HS-5 (cell line): ENCODE measurements around the gene GRB7.
A peak's percentile ranks its signal among the peaks of the same experiment; 100 is the strongest.
"Not testable (repeated sequence)": the region's sequence is repeated elsewhere in the genome, so short reads cannot be mapped to it uniquely, and the experiment has no call there.

Source experiments
- DNase-seq: peaks from one replicate; pipeline ENCODE4 v3.0.0-alpha.2; 2012; ENCODE audit warnings: low read depth

GRB7 gene

DNA sequence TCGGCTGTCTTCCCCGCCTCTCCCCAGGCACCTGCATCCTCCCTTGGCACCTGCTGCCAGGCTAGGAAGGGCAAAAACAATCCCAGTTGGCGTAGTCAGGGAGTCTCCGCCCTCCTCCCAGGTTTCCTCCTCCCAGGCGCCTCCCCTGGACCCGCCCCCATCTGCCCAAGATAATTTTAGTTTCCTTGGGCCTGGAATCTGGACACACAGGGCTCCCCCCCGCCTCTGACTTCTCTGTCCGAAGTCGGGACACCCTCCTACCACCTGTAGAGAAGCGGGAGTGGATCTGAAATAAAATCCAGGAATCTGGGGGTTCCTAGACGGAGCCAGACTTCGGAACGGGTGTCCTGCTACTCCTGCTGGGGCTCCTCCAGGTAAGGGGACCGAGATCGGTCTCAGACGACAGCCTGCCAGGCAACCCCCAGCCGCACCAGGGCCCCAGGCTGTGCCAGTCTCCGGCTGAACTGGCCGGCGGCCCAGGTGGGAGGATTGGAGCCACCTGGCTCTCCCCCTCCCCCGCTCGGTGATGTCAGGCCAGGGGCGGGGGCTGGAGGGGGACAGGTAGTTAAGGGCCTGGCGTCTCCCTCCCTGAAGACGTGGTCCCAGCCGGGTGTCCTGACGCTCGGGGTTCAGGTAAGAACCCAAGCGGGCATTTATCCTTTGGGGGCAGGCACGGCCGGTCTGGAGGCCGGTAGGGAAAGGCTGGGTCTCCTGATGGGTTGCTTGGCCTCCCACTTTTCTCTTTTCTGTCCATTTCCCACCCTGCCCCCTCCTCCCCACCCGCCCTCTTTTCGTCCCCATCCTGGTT lies at the start of gene GRB7:
TSS of gene GRB7 (plus strand) at position 179 of the 808 bp plus-strand sequence. CDS start 4,364 bp downstream, outside the sequence.
- no peak for DNase-seq

DNA sequence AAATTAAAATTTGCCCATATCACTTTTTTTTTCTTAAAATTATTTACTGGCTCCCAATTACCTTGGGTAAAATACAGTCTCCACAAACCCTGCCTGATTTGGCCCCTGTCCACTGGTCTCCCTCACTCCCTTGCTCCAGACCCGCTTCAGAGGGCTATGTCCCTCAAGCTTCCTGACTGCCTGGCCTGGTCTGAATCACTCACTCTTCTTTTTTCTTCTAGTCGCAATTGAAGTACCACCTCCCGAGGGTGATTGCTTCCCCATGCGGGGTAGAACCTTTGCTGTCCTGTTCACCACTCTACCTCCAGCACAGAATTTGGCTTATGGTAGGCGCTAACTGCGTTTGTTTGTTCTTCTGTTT lies 49.3 kb upstream of the GRB7 start:
- no peak for DNase-seq

DNA sequence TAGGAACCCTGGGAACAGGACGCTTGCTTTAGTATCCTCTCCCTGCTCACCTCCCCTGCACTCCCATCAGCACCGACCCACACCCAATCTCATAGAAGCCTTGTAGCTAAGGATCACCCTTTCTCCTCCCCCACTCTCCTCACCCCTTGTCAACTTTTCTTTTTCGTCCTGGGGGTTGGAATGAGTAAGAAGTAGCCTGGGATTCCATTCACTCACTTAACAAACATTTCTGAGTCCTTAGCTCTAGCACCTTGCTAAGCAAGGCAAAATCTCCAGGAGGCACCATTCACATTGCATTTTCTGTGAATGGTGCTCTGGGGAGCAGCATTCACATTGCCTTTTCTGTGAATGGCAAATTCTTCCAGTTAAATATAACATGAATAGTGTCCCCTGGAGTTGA lies 48.8 kb upstream of the GRB7 start:
- no peak for DNase-seq

DNA sequence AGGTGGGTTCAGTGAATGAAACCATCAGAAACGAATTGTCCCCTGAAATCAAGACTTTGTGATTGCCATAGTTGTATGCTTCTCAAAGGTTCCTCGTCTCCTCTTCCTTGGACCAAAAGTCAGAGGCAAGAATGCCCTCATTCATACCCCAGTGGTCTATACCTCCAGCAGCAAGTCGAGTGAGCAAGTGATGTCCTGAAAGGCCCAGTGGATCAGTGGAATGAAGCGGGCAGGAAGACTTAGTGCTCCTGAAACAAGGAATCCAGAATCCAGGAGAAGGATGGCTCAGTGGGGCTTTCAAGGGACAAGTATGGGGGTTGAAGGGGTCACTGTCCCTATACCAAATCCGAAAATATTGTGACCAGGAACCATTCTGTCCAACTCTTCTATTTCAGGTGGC lies 43.1 kb upstream of the GRB7 start:
- DNase-seq, result no peak

DNA sequence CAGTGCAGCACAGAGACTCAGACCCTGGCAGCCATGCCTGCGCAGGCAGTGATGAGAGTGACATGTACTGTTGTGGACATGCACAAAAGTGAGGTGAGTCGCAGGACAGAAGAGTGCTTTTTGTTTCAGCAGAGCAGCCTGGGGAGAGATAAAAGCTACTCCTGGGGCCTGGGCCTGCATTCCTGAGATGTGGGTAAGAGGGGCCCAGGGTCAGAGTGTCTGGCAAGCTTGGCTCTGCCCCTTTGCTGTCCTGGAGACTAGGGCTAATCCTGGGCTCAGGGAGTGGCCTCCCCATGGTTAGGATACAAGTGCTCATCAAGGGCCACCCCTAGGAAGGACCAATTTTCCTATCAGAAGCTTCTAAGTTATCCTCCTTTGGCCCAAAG lies 42.7 kb upstream of the GRB7 start:
- DNase-seq, result no peak

DNA sequence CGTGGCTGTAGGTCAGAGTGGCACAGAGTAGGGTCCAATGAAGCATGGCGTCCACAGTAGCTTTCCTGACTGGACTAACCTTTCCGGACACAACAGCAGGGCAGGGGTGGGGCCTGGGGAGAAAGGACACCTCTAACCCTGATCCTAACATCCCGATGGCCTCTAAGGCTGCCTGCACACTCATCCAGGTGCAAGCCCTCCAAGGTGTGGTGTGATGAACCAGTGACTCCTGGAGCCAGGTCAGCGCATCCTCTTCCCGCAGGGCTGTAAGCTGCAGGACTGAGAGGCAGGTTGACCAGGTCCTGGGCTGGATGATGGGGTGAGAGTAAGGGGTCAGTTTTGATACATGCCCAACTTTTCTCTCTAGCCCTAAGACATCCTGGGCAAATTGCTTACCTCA lies 41.0 kb upstream of the GRB7 start:
- DNase-seq, result no peak

DNA sequence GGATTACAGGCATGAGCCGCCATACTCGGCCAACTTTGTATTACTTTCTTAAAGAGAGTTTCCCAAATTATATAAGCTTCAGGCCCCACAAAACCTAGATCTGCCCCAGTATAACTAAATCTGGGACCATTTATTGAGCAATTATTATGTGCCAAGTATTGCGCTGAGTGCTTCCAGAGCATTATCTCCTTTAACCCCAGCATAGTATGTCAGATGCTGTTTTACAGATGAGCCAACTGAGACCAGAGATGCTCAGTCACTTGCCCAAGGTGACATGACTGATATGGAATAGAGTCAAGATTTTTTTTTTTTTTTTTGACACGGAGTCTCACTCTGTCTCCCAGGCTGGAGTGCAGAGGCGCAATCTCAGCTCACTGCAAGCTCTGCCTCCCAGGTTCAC lies 39.8 kb upstream of the GRB7 start:
- no peak for DNase-seq

DNA sequence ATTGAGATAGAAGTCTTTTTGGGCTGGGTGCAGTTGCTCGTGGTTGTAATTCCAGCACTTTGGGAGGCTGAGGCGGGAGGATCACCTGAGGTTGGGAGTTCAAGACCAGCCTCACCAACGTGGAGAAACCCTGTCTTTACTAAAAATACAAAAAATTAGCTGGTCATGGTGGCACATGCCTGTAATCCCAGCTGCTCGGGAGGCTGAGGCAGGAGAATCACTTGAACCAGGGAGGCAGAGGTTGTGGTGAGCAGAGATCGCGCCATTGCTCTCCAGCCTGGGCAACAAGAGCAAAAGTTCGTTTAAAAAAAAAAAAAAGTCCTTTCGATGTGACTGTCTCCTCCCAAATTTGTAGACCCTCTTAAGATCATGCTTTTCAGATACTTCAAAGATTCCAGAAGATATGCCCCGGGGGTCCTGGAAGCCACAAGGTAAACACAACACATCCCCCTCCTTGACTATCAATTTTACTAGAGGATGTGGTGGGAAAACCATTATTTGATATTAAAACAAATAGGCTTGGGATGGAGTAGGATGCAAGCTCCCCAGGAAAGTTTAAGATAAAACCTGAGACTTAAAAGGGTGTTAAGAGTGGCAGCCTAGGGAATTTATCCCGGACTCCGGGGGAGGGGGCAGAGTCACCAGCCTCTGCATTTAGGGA lies 38.5 kb upstream of the GRB7 start:
- DNase-seq, result not testable (repeated sequence)

DNA sequence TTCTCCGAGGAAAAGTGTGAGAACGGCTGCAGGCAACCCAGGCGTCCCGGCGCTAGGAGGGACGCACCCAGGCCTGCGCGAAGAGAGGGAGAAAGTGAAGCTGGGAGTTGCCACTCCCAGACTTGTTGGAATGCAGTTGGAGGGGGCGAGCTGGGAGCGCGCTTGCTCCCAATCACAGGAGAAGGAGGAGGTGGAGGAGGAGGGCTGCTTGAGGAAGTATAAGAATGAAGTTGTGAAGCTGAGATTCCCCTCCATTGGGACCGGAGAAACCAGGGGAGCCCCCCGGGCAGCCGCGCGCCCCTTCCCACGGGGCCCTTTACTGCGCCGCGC lies 38.0 kb upstream of the GRB7 start, which contains the start of gene ERBB2:
TSS of gene ERBB2 (plus strand) at position 247 of the 330 bp plus-strand sequence. CDS start 175 bp downstream, outside the sequence.
- peak; percentile 28 for DNase-seq

DNA sequence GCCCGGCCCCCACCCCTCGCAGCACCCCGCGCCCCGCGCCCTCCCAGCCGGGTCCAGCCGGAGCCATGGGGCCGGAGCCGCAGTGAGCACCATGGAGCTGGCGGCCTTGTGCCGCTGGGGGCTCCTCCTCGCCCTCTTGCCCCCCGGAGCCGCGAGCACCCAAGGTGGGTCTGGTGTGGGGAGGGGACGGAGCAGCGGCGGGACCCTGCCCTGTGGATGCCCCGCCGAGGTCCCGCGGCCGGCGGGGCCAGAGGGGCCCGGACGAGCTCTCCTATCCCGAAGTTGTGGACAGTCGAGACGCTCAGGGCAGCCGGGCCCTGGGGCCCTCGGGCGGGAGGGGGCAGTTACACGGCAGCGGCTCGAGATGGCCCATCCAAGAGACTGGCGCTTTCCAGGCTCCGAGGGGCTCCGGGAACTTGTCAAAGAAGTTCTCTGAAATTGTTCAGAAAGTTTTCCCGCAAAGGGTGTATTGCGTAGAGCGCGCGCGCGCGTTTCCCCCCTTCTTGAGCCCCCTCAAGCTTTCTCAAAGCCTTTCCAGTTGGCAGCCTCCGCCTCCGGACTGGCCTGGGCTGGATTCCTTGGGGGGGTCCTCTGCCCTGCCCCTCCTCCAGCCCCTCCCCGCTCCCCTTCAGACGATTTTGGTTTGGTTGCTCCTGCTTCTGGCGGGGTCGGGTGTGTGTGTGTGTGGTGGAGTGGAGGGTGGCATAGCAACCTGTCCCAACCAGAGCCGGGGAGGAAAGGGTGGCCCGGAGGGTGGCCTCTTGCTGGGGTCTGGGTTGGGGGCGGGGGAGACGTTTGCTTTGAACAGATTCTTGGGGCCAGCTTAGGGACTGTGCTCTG lies 37.4 kb upstream of the GRB7 start:
- no peak for DNase-seq

DNA sequence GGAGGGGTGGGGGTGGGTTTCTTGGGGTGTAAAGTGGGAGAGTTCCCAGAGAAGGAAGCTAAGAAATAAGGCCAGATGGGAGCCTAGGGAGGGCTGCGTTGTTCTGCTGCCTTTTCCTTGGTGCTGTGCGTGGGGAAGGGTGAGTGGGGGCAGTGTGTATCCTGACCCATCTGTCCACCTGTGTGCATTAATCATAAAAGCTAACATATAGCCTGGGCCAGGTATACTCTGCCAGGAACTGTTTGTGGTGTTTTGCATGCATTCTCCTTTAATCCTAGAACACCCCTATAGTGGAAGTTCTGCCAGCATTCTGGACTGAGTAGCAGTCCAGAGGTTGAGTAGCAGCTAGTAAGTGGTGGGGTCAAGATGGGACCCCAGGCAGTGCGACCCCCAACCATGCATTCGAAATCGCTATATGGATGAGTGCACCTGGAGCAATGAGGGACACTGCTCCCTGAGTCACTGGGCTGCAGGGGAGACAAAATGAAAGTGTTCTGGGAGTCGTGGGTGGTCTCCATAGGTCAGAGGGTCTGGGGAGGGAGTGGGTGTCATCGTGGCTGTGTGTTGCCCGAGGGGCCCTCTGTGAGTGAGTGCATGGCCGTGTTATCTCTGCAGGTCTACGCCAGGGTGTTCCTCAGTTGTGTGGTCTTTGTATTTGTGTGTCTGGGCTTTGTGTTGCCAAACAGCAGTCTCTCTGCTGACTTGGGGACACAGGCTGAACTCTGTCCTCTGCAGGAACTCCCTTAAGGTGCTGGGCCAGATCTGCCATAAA lies 36.5 kb upstream of the GRB7 start:
- DNase-seq, result no peak

DNA sequence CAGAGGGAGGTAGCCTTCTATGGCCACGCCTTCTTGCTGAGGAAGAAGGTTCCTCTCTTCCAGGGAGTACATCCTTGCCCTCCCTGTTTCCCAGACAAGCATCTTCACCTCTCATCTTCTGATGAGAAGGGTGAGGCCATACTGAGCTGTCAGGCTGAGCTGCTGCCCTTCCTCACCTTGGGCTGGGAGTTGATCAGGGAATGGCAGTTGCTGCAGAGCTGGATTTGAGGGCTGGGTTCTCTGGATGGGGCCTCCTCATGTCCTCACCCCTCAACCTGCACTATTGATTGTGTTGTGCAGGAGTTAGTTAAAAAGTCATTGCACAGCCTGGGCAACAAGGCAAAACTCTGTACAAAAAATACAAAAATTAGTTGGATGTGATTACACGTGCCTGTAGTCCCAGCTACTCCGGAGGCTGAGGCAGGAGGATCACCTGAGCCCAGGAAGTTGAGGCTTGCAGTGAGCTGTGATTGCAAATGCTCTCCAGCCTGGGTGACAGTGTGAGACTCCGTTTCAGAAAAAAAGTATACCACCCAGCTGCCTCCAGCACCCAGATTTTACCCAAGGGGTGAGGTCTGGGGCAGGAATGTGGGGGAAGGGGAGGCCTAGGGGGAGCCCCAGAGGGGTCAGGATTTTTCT lies 35.8 kb upstream of the GRB7 start:
- DNase-seq, result no peak

DNA sequence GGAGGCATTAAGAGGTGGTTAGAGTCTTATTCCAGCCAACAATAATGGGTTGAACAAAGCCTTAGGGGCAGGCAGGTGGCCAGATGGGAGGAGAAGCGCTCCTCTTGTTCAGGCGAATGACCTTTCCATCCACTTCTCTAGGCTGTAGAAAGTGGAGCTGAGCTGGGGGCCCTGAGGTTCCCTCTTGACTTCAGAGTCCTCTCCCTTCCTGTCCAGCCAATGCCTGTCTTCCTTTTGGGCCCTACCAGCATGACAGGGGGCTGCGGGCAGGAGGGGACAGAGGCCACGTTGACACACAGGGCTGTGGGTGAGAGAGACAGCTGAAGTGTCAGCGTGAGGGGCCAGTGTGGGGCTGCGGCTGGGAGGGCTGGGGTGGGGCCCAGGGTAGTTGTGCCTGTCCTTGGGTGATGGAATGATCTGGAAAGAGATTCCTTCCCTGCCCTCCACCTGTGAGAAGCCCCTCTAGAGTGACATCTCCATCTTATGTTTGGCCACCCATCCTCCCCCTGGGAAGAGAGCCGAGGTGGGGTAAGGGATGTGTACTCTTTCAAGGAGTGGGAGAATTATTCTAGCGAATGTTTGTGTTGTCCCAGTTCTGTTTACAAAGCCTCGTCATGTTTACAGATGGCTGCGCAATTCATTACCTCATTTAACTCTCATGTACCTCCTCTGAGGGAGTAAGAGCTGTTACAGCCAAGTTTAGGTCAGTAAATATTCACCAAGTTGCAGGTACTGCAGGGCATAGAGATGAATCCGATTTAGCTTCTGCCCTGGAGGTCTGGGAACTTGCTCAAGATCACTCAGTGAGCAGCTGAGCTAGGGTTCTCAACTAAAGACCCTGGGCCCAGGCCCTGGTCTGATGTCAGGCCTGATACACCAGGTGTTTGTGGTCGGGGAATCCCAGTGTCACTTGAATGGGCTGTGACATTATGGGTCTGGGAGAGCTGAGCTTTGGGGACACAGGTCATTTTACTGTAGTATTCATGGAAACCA lies 34.5 kb upstream of the GRB7 start:
- no peak for DNase-seq

DNA sequence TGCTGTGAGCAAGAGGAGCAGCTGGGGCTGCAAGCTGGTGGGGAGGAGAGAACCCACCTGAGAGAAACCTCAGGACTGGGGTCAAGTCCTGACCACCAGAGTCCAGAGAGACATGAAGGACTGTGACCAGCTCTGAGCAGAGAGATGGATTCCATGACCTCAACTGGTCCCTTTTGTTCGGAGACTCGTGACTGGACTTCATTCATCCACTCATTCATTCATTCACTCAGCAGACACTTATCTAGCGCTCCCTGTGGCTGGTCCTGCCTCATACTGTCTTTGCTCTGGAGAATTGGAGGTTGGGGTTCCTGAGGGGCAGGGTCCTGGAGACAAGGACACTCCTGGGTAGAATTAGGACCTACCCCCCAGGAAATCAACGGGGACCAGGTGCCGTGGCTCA lies 33.8 kb upstream of the GRB7 start:
- no peak for DNase-seq

DNA sequence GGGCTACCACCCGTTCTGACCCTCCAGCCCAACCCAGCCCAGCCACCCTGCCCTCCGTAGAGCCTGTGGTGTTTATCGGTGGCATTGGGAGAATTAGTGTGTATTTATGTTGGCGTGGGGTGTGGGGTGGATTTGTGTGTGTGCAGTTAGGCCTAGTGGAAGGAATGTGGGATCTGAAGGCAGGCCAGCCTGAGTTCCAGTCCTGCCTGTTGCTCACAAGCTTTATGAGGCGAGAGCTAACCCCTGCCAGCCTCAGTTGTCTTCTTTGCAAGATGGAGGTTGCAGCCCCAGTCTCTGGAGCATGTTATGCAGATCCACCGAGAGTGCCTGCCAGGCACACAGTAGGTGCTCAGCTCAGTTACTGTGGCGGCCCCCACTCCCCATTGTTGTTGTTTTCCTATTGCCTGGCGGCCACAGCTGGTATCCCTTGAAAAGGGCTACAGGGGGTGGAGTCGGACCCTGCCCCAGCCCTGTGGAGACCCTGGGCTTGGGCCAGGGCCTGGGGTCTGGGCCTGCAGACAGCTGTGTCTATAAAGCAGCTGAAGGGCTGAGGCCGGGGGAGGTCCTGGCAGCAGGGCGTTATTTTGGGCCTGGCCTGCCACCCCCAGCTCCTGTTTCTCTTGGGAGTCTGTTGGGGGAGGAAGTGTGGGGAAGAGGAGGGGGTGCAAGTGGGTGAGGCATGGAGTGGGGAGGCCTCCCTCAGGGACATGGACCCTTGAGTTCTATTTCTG lies 32.8 kb upstream of the GRB7 start:
- no peak for DNase-seq

DNA sequence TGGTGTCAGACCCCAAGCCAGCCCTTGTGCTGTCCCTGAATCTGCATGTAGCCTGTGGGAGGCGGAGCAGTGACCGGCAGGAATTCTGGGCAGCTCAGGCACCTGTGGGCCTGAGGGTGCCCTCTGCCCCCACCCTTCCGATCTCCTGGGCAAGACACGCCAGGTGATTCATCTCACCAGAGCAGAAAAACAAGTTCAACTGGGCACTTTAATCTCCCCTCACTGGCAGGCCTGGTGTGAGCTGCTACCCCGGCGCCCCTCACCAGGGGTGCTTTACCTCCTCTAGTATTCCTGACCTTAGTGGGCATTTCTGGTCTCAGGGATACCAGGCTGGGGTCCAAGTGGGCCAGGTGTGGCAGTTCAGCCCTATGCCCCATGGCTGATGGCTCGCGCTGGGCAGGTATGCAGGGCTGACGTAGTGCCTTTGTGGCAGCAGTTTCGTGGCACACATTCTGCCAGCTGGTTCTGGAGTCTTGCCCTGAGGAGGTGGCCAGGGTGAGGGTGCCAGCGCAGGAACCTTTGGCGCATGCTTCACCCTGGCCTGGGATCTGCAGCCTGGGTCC lies 31.9 kb upstream of the GRB7 start:
- DNase-seq, result no peak

DNA sequence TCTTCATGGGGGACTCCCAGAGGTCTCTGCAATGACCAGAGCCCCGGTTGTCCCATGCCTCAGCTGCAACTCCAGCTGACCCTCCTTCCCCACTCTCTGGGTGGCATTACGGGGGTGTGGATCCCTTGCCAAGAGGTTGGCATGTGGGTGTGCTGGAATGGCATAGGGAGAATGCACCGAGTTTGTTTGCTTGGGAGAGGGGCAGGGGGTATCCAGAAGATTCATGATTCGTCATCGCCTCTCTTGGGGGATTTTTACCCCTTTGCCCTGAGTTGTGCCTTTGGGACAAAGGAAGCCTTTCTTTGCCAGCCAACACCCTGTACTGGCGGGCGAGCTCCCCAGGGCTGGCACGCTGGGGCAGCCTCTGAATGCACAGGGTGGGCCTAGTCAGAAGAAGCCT lies 31.4 kb upstream of the GRB7 start:
- DNase-seq, result no peak

DNA sequence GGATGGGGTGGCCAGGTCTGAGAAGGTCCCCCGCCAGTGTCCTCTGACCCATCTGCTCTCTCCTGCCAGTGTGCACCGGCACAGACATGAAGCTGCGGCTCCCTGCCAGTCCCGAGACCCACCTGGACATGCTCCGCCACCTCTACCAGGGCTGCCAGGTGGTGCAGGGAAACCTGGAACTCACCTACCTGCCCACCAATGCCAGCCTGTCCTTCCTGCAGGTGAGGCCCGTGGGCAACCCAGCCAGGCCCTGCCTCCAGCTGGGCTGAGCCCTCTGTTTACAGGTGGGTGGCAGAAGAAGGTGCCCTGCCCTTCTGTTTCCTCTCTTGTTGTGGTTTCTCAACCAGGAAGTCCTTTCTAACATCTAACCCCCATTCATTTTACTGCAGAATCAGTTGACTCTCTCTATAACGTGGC lies 30.8 kb upstream of the GRB7 start:
- DNase-seq, result no peak

DNA sequence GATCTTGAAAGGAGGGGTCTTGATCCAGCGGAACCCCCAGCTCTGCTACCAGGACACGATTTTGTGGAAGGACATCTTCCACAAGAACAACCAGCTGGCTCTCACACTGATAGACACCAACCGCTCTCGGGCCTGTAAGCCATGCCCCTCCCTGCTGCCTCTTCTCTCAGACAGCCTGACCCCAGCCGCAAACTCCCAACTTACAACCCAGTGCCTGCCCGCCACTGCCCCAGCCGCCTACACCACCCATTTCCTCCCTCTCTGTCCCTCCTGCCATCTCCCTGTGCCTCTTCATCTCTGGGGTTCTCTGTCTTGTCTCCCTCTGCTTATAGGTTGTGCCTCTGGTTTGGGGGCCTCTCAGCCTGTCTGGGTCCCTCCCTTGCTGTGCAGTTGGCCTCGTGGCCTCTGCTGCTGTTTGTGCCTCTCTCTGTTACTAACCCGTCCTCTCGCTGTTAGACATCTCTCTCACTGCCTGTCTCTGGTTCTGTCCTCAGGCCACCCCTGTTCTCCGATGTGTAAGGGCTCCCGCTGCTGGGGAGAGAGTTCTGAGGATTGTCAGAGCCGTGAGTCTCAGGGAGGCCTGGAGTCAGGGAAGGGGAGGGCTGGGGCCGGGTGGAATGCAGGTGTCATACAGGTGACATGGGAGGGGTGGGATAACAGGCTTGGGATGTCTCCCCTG lies 28.3 kb upstream of the GRB7 start:
- no peak for DNase-seq
